Activated CD8-positive, alpha-beta memory T cell treated with anti-CD3 and anti-CD28 coated beads, Interleukin-2, amount 10 ng/mL, durations not matched to agents 7 days and 5 days (primary cell): ENCODE data around the gene AGBL4. TPM values are rescaled to one million over a fixed set of nuclear protein-coding genes. Genes with fewer than 3 reads are reported as not detected.

Source experiments
- ATAC-seq: fragments of 150-1000 bp; cut with Tn5 transposase; one replicate; pipeline ENCODE4 v1.10.0; 2021; ENCODE audit warnings: moderate library complexity
- CTCF ChIA-PET: fragments of 350-600 bp; sonication (Branson Sonifier 250); formaldehyde crosslinking; loops from one replicate; lab custom pipeline; 2021; ENCODE audit warnings: antibody characterized with exemption; lab: Charles Lee
- DNase-seq: peaks from one replicate; pipeline ENCODE4 v3.0.0-alpha.2; 2020
- H3K27ac Mint-ChIP-seq: one replicate; pipeline ENCODE4 v1.8.0; 2021; ENCODE audit warnings: mild to moderate bottlenecking, mixed read lengths
- H3K27me3 Mint-ChIP-seq: one replicate; pipeline ENCODE4 v1.8.0; 2021; ENCODE audit warnings: mixed read lengths
- H3K36me3 Mint-ChIP-seq: one replicate; pipeline ENCODE4 v1.8.0; 2021; ENCODE audit warnings: mild to moderate bottlenecking, mixed read lengths
- H3K4me1 Mint-ChIP-seq: one replicate; pipeline ENCODE4 v1.8.0; 2021; ENCODE audit warnings: mixed read lengths
- H3K4me3 Mint-ChIP-seq: one replicate; pipeline ENCODE4 v1.8.0; 2021; ENCODE audit warnings: mild to moderate bottlenecking, moderate library complexity, mixed read lengths
- H3K9me3 Mint-ChIP-seq: one replicate; pipeline ENCODE4 v1.8.0; 2022; ENCODE audit warnings: low read depth, mixed read lengths
- total RNA-seq, 2 experiments: library from RNA; stranded (reverse); gene quantifications; one replicate each; pipeline ENCODE4 v1.2.3, GENCODE V29; 2021

Gene AGBL4
- total RNA-seq, 2 experiments from 2014 or later, result not detected

GRCh38 chr1:48939042-48939441, 1084.7 kb downstream of the AGBL4 start:
- DNase-seq (no peak), ATAC-seq (no peak)
- Mint-ChIP-seq H3K27me3 (no peaks in the 10 kb centered on the region), H3K27ac (no peak overlapping the region), H3K9me3 (no peaks in the 10 kb centered on the region), H3K36me3 (no peaks in the 10 kb centered on the region), H3K4me3 (no peak overlapping the region), H3K4me1 (no peaks in the 10 kb centered on the region)
- CTCF ChIA-PET, result no interaction called here

DNA sequence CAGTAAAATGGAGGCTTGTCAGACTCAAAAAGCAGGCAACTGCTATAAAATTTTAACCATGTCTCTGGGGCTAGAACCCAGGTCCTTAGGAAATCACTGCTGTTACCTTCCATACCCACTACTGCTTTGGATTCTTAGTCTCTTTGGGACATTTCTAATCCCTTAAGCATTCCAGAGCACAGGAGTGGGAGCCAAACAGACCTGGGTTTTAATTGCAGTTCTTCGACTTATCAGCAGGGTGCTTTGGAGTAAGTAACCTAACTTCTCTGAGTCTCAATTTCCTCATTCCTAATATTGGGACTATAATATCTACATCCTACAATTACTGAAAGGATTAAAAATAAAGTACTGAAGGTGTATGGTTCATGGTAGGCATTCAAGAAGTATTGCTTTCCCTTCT, 1086.0 kb downstream of the AGBL4 start:
- no peak for ATAC-seq
- no peaks in the 10 kb centered on the region for H3K36me3 Mint-ChIP-seq
- CTCF ChIA-PET, result no interaction called here
- DNase-seq, result no peak
- no peaks in the 10 kb centered on the region for H3K9me3 Mint-ChIP-seq
- H3K27me3 Mint-ChIP-seq, result no peaks in the 10 kb centered on the region
- H3K27ac Mint-ChIP-seq, result no peak overlapping the region
- no peaks in the 10 kb centered on the region for H3K4me1 Mint-ChIP-seq
- H3K4me3 Mint-ChIP-seq, result no peak overlapping the region

DNA sequence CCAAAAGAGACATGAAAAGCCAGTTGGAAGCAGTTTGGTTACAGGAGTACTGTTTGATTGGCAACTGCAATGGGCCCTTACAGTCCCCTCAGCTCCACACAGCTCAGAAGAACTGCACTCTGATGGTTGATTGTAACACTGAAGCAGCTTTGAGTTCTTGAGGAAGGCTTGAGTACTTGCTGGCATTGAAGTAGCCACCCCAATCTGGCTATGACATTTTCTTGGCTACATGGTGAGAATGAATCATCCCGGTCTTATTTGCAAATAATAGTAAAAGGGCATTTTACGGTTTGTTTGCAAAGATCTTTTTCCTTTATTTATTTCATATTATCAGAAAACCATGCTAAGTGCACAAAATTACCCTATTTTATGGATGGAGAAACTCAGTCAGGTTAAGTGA, 1087.3 kb downstream of the AGBL4 start:
- Mint-ChIP-seq H3K4me1 (no peaks in the 10 kb centered on the region), H3K4me3 (no peak overlapping the region), H3K36me3 (no peaks in the 10 kb centered on the region), H3K27me3 (no peaks in the 10 kb centered on the region), H3K9me3 (no peaks in the 10 kb centered on the region), H3K27ac (no peak overlapping the region)
- CTCF ChIA-PET, result no interaction called here
- DNase-seq, result no peak
- ATAC-seq, result no peak

DNA sequence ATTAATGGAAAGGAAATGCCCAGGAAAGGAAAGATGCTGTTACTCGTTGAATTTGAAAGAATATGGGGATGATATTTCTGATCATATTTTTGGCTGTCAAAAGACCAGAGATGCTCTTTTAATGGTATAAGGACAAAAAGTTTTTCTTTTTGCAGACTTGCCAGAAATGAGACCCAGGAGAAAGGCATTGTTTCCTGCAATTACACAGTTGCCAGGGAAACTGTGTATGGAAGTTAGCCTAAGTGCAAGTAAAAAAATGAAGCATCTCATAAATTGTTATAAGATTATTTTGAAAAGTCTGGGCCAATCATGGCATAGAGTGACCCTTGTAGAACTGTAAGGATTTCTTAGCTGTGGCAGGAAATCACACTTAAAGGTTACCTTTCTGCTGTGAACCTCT, 1091.4 kb downstream of the AGBL4 start:
- no peaks in the 10 kb centered on the region for H3K27me3 Mint-ChIP-seq
- H3K4me1 Mint-ChIP-seq, result no peaks in the 10 kb centered on the region
- H3K36me3 Mint-ChIP-seq, result no peaks in the 10 kb centered on the region
- no peak for ATAC-seq
- no peak for DNase-seq
- CTCF ChIA-PET, result no interaction called here
- H3K9me3 Mint-ChIP-seq, result no peaks in the 10 kb centered on the region
- no peak overlapping the region for H3K4me3 Mint-ChIP-seq
- H3K27ac Mint-ChIP-seq, result no peak overlapping the region

DNA sequence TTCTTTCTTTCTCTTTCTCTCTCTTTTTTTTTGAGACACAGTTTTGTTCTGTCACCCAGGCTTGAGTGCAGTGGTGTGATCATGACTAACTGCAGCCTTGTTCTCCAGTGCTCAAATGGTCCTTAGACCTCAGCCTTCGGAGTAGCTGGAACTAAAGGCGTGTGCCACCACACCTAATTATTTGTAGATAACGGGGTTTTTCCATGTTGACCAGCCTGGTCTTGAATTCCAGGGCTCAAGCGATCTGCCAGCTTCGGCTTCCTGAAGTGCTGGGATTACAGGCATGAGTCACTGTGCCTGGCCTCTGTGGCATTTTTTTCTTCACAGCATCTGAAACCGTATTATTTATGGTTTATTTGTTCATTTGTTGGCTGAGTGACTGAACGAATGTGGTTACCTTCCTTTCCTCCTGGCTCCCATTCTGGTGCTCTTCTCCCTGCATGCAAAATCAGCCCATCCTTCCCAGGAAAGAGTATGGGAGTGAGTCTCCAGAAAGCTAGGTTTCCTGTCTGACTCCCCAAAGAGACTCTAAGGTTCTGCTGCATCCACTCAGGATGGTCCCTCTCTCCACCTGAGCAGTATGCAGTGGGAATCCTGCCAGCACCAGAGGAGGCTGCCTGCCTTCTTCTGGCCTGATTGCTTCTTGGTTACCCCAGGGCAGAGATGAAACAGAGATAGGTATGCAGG, 1092.1 kb downstream of the AGBL4 start:
- H3K9me3 Mint-ChIP-seq, result no peaks in the 10 kb centered on the region
- H3K4me3 Mint-ChIP-seq, result no peak overlapping the region
- no peaks in the 10 kb centered on the region for H3K27me3 Mint-ChIP-seq
- ATAC-seq, result no peak
- DNase-seq, result no peak
- no peaks in the 10 kb centered on the region for H3K36me3 Mint-ChIP-seq
- H3K27ac Mint-ChIP-seq, result no peak overlapping the region
- CTCF ChIA-PET, result no interaction called here
- no peaks in the 10 kb centered on the region for H3K4me1 Mint-ChIP-seq

DNA sequence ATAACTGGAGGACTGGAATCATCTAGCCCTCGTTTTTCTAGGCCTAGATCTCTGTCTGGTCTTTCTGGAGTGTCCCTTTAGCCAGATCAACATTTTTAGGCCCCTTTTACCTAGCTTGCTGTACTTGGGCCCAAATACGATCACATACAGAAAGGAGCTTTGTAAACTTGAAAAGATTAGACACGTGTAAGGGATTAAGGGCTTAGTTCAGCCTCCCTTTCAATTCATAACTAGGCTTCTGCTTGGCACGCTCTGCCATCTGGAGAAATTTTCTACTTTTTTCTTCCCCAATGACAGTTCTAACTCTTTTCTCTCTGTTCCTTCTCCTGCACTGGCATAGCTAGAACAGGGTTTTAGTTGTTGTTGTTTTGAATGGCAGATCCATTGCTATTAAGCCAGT, 1093.7 kb downstream of the AGBL4 start:
- no peaks in the 10 kb centered on the region for H3K36me3 Mint-ChIP-seq
- H3K27ac Mint-ChIP-seq, result no peak overlapping the region
- CTCF ChIA-PET, result no interaction called here
- H3K4me1 Mint-ChIP-seq, result no peaks in the 10 kb centered on the region
- no peaks in the 10 kb centered on the region for H3K9me3 Mint-ChIP-seq
- DNase-seq, result no peak
- no peaks in the 10 kb centered on the region for H3K27me3 Mint-ChIP-seq
- no peak for ATAC-seq
- H3K4me3 Mint-ChIP-seq, result no peak overlapping the region

DNA sequence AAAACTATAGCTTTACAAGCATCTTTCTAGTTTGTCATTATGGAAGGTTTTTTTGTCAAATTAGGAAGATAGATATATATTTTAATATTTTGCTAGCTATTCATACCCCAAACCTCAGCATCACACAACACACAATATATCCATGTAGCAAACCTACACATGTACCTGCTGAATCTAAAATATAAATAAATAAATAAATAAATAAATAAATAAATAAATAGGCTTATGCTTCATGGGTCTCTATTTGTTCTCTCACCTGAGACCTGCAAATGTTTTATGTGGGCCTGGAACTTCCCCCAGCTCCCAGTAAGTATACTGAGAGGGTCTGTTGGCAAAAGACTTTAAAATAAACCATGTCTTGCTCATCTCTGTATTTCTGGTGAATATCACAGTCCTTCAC, 1099.7 kb downstream of the AGBL4 start:
- CTCF ChIA-PET, result no interaction called here
- no peaks in the 10 kb centered on the region for H3K36me3 Mint-ChIP-seq
- DNase-seq (no peak), ATAC-seq (no peak)
- no peak overlapping the region for H3K4me3 Mint-ChIP-seq
- no peak overlapping the region for H3K27ac Mint-ChIP-seq
- H3K27me3 Mint-ChIP-seq, result no peaks in the 10 kb centered on the region
- no peaks in the 10 kb centered on the region for H3K4me1 Mint-ChIP-seq
- H3K9me3 Mint-ChIP-seq, result no peaks in the 10 kb centered on the region

DNA sequence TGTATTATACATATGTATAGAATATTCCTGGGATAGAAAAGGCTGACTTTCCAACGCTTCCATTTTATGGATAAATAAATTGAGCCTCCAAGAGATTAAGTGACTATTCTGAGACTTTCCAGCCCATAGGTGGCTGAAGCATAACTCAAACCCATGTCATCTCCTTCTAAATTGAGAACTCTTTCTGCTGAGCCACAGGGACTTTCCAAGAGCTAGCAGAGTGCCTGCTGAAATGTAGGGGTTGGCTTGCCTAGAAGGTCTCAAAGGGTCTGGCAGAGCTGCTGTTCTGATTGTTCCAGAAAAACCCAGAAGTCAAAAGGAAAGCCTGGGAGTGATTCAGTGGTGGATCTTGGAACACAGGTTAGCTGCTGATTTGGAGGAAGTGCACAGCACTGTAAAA, 1100.6 kb downstream of the AGBL4 start:
- ATAC-seq (no peak), DNase-seq (no peak)
- Mint-ChIP-seq H3K4me1 (no peaks in the 10 kb centered on the region), H3K36me3 (no peaks in the 10 kb centered on the region), H3K27me3 (no peaks in the 10 kb centered on the region), H3K4me3 (no peak overlapping the region), H3K27ac (no peak overlapping the region), H3K9me3 (no peaks in the 10 kb centered on the region)
- CTCF ChIA-PET, result no interaction called here

GRCh38 chr1:48920851-48921250, 1102.9 kb downstream of the AGBL4 start:
- ATAC-seq (no peak), DNase-seq (no peak)
- H3K27me3 Mint-ChIP-seq, result no peaks in the 10 kb centered on the region
- H3K4me1 Mint-ChIP-seq, result no peaks in the 10 kb centered on the region
- CTCF ChIA-PET, result no interaction called here
- no peak overlapping the region for H3K4me3 Mint-ChIP-seq
- H3K27ac Mint-ChIP-seq, result no peak overlapping the region
- no peaks in the 10 kb centered on the region for H3K9me3 Mint-ChIP-seq
- H3K36me3 Mint-ChIP-seq, result no peaks in the 10 kb centered on the region

DNA sequence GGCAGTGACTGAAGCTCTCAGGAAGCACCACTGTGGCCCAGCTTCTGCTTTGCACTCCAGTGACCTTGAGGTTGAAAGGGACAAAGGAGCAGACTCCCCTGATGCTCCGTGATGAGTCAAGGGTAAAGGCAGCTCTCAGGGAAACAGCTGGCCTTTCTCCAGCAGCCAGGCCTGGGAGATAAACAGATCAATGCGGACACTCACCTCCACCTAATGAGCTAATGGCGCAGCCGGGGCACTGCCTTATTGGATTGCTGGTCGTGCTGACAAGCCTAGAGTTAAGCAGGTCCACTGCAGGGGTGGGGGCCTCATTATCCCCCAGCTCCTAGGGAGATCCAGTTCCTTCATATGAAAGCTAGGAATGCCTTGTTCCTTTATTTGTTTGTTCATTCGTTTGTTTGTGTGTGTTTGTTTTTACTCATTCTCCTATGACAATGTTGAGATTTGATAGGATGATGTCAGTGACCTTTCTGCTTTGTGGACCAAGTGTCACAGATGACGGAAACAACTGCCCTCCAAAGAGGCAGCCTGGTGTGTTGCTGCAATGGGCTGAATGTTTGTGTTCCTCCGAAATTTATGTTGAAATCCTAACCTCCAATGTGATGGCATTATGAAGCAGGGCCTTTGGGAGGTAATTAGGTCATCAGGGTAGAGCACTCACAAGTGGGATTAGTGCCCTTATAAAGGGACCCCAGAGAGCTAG, 1105.7 kb downstream of the AGBL4 start:
- Mint-ChIP-seq H3K4me3 (no peak overlapping the region), H3K4me1 (no peaks in the 10 kb centered on the region), H3K36me3 (no peaks in the 10 kb centered on the region), H3K27me3 (no peaks in the 10 kb centered on the region), H3K9me3 (no peaks in the 10 kb centered on the region), H3K27ac (no peak overlapping the region)
- DNase-seq (no peak), ATAC-seq (no peak)
- CTCF ChIA-PET, result no interaction called here

GRCh38 chr1:48917070-48917454, 1106.7 kb downstream of the AGBL4 start:
- H3K27me3 Mint-ChIP-seq, result no peaks in the 10 kb centered on the region
- H3K4me1 Mint-ChIP-seq, result no peaks in the 10 kb centered on the region
- no peak for DNase-seq
- CTCF ChIA-PET, result no interaction called here
- no peak for ATAC-seq
- H3K36me3 Mint-ChIP-seq, result no peaks in the 10 kb centered on the region
- no peak overlapping the region for H3K27ac Mint-ChIP-seq
- H3K9me3 Mint-ChIP-seq, result no peaks in the 10 kb centered on the region
- H3K4me3 Mint-ChIP-seq, result no peak overlapping the region

GRCh38 chr1:48916130-48917069, 1107.4 kb downstream of the AGBL4 start:
- CTCF ChIA-PET, result no interaction called here
- H3K36me3 Mint-ChIP-seq, result no peaks in the 10 kb centered on the region
- H3K27ac Mint-ChIP-seq, result no peak overlapping the region
- H3K4me3 Mint-ChIP-seq, result no peak overlapping the region
- no peak for ATAC-seq
- no peaks in the 10 kb centered on the region for H3K27me3 Mint-ChIP-seq
- no peak for DNase-seq
- H3K9me3 Mint-ChIP-seq, result no peaks in the 10 kb centered on the region
- no peaks in the 10 kb centered on the region for H3K4me1 Mint-ChIP-seq

DNA sequence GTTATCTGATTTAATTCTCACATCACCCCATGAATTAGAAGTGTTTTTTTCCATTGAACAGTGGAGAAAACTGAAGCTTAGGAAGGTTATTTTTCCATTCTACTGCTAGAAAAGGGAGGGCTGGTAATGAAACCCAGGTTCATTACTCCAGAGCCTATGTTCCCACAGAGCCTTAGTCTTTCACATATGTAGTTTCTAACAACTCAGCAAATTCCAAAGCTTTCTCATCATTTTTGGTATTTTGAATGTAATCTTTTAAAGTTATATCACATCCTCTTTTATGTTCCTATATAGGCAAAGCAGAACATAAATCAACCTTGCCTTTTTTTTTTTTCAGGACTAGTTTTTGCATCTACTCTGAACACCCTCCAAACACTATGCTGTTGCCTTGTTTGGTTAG, 1115.1 kb downstream of the AGBL4 start:
- CTCF ChIA-PET, result no interaction called here
- no peaks in the 10 kb centered on the region for H3K9me3 Mint-ChIP-seq
- H3K27me3 Mint-ChIP-seq, result peaks cover 7% of the 10 kb centered on the region
- H3K4me1 Mint-ChIP-seq, result no peaks in the 10 kb centered on the region
- ATAC-seq (no peak), DNase-seq (no peak)
- H3K36me3 Mint-ChIP-seq, result no peaks in the 10 kb centered on the region
- no peak overlapping the region for H3K27ac Mint-ChIP-seq
- H3K4me3 Mint-ChIP-seq, result no peak overlapping the region
